ENCODE data around the gene PPP2R5C.
A peak's percentile ranks its signal among the peaks of the same experiment; 100 is the strongest.

Gene PPP2R5C

GRCh38 chr14:101808020-101808641 lies 46.6 kb downstream of the PPP2R5C start:
- Histone ChIP-seq H3K4me2 (peak overlapping the region; percentile 61 to 98 (median 92)), H3K9ac (peak overlapping the region in 9 of 11 experiments; percentile 50 to 97 (median 87); a peak in 17 of 22 replicates), H3K9me3 (replicated peaks in 1 of 11) (peaks cover 0 to 10% (median 0%) of the 10 kb centered on the region in 11 experiments; a peak in 1 of 22 replicates), H3K27ac (peak overlapping the region; percentile 33 to 99 (median 95); a peak in 21 of 22 replicates), H3K4me1 (peaks cover 37 to 54% (median 50%) of the 10 kb centered on the region in 10 experiments), H4K20me1 (peaks cover 8 to 27% (median 20%) of the 10 kb centered on the region in 11 experiments; a peak in 15 of 22 replicates), H3K27me3 (no peaks in the 10 kb centered on the region), H3K36me3 (peaks cover 13 to 49% (median 35%) of the 10 kb centered on the region in 11 experiments; a peak in 19 of 22 replicates), H3K4me3 (0 out of 20 replicates have a peak overlapping the region, but pooled peaks of 1 of the 10 experiments have one; percentile 75)
- no peak for TF ChIP-seq Cebpa-rat (IDR thresholded peaks at IDR 0.05)

GRCh38 chr14:101808894-101809670 lies 47.6 kb downstream of the PPP2R5C start:
- H3K4me3 ChIP-seq, result peak overlapping the region; percentile 63 to 81 (median 71)
- H3K36me3 ChIP-seq, result peaks cover 8 to 49% (median 35%) of the 10 kb centered on the region in 11 experiments; a peak in 19 of 22 replicates
- peak overlapping the region; percentile 90 to 99 (median 95) for H3K27ac ChIP-seq
- peaks cover 46 to 64% (median 60%) of the 10 kb centered on the region in 10 experiments for H3K4me1 ChIP-seq
- H3K4me2 ChIP-seq, result peak overlapping the region; percentile 79 to 98 (median 93)
- H3K9me3 ChIP-seq (replicated peaks in 1 of 11), result peaks cover 0 to under 1% (median 0%) of the 10 kb centered on the region in 11 experiments; a peak in 1 of 22 replicates
- peaks cover 18 to 36% (median 30%) of the 10 kb centered on the region in 11 experiments; a peak in 15 of 22 replicates for H4K20me1 ChIP-seq
- peak overlapping the region; percentile 86 to 97 (median 92) for H3K9ac ChIP-seq
- no peaks in the 10 kb centered on the region for H3K27me3 ChIP-seq
- no peak for TF ChIP-seq Cebpa-rat (IDR thresholded peaks at IDR 0.05)

DNA sequence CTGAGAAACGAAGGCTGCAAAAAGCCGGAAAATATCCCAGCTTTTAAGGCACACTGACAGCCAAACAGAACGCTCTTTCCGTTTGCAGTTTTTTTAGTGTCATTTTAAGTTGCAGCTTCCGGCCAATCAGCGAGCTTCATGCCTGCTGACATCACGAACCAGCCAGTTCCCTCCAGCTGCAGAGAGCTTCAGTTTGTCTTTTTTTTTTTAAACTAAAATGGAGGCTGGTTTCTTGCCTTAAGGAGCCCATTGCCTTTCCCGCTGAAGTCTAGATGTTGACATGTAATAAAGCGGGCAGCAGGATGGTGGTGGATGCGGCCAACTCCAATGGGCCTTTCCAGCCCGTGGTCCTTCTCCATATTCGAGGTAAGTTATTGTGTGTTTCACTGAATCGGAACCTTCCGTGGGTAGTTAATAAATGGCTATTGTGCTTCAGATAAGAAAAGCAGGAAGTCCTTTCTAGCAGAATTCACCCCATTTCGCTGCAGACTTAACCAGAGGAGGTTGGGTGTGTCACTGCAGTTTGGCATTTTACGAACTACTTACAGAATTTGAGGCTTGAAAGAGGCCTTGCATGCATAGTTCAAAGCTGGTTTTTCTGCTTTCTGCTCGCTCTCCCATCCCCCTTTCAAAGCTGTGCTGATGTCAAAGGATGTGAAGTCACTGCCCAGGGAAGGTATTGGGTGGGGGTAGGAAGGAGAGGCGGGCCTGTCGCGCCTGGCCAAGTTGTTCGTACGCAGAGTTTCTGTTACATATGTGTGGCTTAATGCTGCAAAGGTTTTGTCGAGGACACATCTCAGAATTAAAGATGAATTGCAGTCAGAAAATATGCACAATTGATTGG lies 48.4 kb downstream of the PPP2R5C start:
- Histone ChIP-seq H3K27me3 (no peaks in the 10 kb centered on the region), H3K4me1 (peaks cover 54 to 72% (median 68%) of the 10 kb centered on the region in 10 experiments), H3K36me3 (peaks cover 13 to 49% (median 34%) of the 10 kb centered on the region in 11 experiments; a peak in 20 of 22 replicates), H4K20me1 (peaks cover 25 to 44% (median 38%) of the 10 kb centered on the region in 11 experiments; a peak in 17 of 22 replicates), H3K9ac (peak overlapping the region; percentile 86 to 97 (median 92)), H3K4me3 (peak overlapping the region; percentile 63 to 81 (median 71)), H3K27ac (peak overlapping the region; percentile 90 to 99 (median 95)), H3K9me3 (replicated peaks in 1 of 11) (no peaks in the 10 kb centered on the region), H3K4me2 (peak overlapping the region; percentile 82 to 98 (median 94))
- no peak for TF ChIP-seq Cebpa-rat (IDR thresholded peaks at IDR 0.05)

DNA sequence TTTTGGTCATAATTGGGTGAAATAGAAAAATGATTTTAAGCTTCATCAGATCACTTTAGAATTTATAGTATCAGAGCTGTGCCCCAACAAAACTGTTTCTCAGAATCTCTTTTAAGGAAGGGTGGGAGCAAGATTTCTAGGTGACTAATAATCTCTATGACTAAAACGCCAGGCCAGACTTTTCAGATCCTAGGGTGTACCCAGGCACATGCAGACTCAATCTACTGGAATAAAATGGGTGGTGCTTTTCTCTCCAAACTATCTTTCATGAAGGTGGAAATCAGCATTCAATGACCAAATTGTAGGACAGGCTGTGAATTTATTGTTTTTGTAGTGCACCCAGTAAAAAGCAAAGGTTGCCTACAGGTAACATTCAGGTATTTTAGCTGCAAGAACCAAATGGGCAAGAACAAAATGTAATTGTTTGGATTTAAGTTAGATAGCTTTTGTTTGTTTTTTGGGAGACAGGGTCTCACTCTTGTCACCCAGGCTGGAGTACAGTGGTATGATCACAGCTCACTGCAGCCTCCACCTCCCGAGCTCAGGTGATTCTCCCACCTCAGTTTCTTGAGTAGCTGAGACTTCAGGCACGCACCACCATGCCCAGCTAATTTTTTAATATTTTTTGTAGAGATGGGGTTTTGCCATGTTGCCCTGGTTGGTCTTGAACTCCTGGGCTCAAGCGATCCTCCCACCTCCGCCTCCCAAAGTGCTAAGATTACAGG lies 49.5 kb downstream of the PPP2R5C start:
- Histone ChIP-seq H3K27ac (peak overlapping the region; percentile 90 to 99 (median 95)), H3K9ac (peak overlapping the region; percentile 86 to 97 (median 92)), H3K4me3 (peak overlapping the region; percentile 63 to 81 (median 71)), H4K20me1 (peaks cover 33 to 56% (median 49%) of the 10 kb centered on the region in 11 experiments; a peak in 17 of 22 replicates), H3K36me3 (peaks cover 14 to 51% (median 39%) of the 10 kb centered on the region in 11 experiments; a peak in 20 of 22 replicates), H3K4me1 (peaks cover 57 to 84% (median 77%) of the 10 kb centered on the region in 10 experiments), H3K9me3 (replicated peaks in 1 of 11) (no peaks in the 10 kb centered on the region), H3K27me3 (no peaks in the 10 kb centered on the region), H3K4me2 (peak overlapping the region; percentile 82 to 98 (median 94))
- no peak for TF ChIP-seq Cebpa-rat (IDR thresholded peaks at IDR 0.05)

- Histone ChIP-seq H3K27ac (peak overlapping the region; percentile 19 to 99 (median 94); a peak in 18 of 22 replicates), H3K27me3 (no peaks in the 10 kb centered on the region), H3K4me3 (peak overlapping the region in 9 of 10 experiments; percentile 63 to 81 (median 73); a peak in 15 of 20 replicates), H4K20me1 (peaks cover 33 to 60% (median 52%) of the 10 kb centered on the region in 11 experiments; a peak in 17 of 22 replicates), H3K4me2 (peak overlapping the region; percentile 82 to 98 (median 94)), H3K36me3 (peaks cover 17 to 55% (median 43%) of the 10 kb centered on the region in 11 experiments; a peak in 20 of 22 replicates), H3K9ac (peak overlapping the region; percentile 66 to 97 (median 92); a peak in 17 of 22 replicates), H3K9me3 (replicated peaks in 1 of 11) (no peaks in the 10 kb centered on the region), H3K4me1 (peaks cover 59 to 81% (median 79%) of the 10 kb centered on the region in 10 experiments)
- no peak for TF ChIP-seq Cebpa-rat (IDR thresholded peaks at IDR 0.05)
Observed at GRCh38 chr14:101812071-101812470, 50.6 kb downstream of the PPP2R5C start.

DNA sequence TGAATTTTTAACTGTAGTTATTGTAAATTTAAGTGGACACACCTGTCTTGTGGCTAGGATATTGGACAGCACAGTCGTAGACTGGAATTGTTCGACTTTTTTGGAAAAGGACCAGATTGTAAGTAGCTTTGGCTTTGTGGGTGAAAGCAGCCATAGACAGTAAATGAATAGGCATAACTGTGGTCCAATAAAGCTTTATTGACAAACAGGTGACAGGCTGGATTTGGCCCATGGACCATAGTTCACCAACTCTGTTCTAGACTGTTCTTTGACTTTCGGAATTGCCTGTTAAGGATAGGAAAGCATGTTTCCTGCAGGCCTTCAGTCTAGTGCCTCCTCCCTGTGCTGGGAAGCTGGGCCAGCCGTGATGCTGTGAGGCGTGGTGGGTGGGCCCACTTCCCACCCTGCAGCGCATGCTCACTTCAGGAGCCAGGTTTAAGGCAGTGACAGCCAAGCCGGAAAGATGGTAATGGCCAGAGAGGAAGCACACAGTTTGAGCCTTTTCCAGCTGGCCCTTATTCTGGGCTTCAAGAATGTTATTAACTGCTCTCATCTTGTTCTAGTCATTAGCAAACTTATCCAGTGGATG lies 51.8 kb downstream of the PPP2R5C start:
- H3K4me3 ChIP-seq, result peak overlapping the region in 3 of 10 experiments; percentile 1 to 69 (median 65); a peak in 3 of 20 replicates
- peak overlapping the region; percentile 82 to 98 (median 94) for H3K4me2 ChIP-seq
- H3K36me3 ChIP-seq, result peaks cover 17 to 61% (median 43%) of the 10 kb centered on the region in 11 experiments; a peak in 20 of 22 replicates
- H3K9ac ChIP-seq, result peak overlapping the region in 5 of 11 experiments; percentile 7 to 92 (median 87); a peak in 8 of 22 replicates
- TF ChIP-seq Cebpa-rat (IDR thresholded peaks at IDR 0.05), result no peak
- H3K27ac ChIP-seq, result peak overlapping the region in 5 of 11 experiments; percentile 1 to 96 (median 36); a peak in 7 of 22 replicates
- H3K4me1 ChIP-seq, result peaks cover 63 to 80% (median 75%) of the 10 kb centered on the region in 10 experiments
- peaks cover 33 to 61% (median 55%) of the 10 kb centered on the region in 11 experiments; a peak in 17 of 22 replicates for H4K20me1 ChIP-seq
- H3K9me3 ChIP-seq (replicated peaks in 1 of 11), result no peaks in the 10 kb centered on the region
- no peaks in the 10 kb centered on the region for H3K27me3 ChIP-seq

DNA sequence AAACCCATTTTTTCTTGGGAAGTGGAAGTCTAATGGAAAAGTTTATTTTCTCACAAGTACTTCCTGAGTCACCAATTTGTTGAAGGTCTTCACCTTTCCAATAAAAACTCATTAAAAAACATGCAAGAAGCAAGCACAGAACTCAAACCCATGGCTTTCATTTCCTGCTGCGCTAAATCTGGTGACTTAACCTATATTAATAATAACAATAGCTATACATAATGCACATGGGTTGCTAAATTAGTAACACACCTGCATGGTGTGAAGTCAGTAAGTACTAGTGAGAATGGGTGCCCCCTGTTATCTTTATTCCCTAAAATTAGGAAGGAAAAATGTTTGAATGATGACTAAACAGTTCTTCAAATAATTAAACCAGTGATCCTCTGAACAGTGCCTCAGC lies 52.3 kb downstream of the PPP2R5C start:
- peaks cover 63 to 80% (median 75%) of the 10 kb centered on the region in 10 experiments for H3K4me1 ChIP-seq
- peaks cover 33 to 63% (median 57%) of the 10 kb centered on the region in 11 experiments; a peak in 17 of 22 replicates for H4K20me1 ChIP-seq
- no peaks in the 10 kb centered on the region for H3K9me3 ChIP-seq (replicated peaks in 1 of 11)
- peak overlapping the region in 6 of 11 experiments; percentile 0 to 96 (median 47); a peak in 5 of 22 replicates for H3K27ac ChIP-seq
- H3K27me3 ChIP-seq, result no peaks in the 10 kb centered on the region
- H3K9ac ChIP-seq, result peak overlapping the region in 5 of 11 experiments; percentile 23 to 88 (median 56); a peak in 5 of 22 replicates
- H3K36me3 ChIP-seq, result peaks cover 18 to 67% (median 46%) of the 10 kb centered on the region in 11 experiments; a peak in 21 of 22 replicates
- TF ChIP-seq Cebpa-rat (IDR thresholded peaks at IDR 0.05), result no peak
- peak overlapping the region; percentile 82 to 98 (median 94) for H3K4me2 ChIP-seq
- H3K4me3 ChIP-seq, result peak overlapping the region in 1 of 10 experiments; percentile 65; a peak in 1 of 20 replicates
